Right lobe of liver (tissue), 4 donors: ENCODE data around the gene EVI5.

Experiments used
- POLR2A ChIP-seq: fragments of 450-650 bp; IDR thresholded peaks from one replicate; pipeline ENCODE4 v1.6.1; 2017; ENCODE audit warnings: antibody characterized with exemption, mild to moderate bottlenecking
- TF ChIP-seq, protein P1 (sequence below), 4 donors: fragments of 200-600 bp in 3 of 4; fragments of 450-650 bp in 1 of 4; IDR thresholded peaks; one replicate each; pipeline versions ENCODE4 v1.5.1 to v1.8.0; 2016 to 2022; ENCODE audit warnings: antibody characterized with exemption in 4 of 4, mild to moderate bottlenecking in 2 of 4
- donor health status: DM: no; HTN: no; CAD: no.
- donor health status: DM: no; HTN: no; CAD: no.
- donor health status: DM: no; HTN: yes; CAD: no.

DNA sequence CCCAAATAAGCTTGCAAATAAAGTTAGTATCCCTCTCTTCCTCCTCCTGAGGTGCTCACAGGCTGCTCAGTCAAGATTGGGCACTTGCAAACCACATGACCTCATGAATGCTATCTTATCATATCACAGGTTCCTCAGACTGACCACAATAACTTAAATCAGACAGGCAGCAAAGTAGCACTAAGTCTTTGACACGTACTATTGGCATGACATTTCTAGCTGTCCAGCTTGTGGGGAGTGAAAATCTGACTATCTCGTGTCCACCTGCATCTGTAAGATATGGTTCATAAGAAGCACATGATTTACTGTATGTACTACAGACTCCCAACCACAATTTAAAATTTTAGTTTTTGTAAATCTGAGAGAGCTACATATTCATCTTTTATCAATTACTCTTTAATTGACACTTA is 240.1 kb downstream of the EVI5 start:
- TF ChIP-seq, protein P1, sequence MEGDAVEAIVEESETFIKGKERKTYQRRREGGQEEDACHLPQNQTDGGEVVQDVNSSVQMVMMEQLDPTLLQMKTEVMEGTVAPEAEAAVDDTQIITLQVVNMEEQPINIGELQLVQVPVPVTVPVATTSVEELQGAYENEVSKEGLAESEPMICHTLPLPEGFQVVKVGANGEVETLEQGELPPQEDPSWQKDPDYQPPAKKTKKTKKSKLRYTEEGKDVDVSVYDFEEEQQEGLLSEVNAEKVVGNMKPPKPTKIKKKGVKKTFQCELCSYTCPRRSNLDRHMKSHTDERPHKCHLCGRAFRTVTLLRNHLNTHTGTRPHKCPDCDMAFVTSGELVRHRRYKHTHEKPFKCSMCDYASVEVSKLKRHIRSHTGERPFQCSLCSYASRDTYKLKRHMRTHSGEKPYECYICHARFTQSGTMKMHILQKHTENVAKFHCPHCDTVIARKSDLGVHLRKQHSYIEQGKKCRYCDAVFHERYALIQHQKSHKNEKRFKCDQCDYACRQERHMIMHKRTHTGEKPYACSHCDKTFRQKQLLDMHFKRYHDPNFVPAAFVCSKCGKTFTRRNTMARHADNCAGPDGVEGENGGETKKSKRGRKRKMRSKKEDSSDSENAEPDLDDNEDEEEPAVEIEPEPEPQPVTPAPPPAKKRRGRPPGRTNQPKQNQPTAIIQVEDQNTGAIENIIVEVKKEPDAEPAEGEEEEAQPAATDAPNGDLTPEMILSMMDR (IDR thresholded peaks at IDR 0.05), result no peak
- no peak for TF ChIP-seq POLR2A
